IPS-NIHi11 (cell line): ENCODE data around the gene ZIC2.

Experiments
- DNase-seq: peaks from one replicate; pipeline ENCODE4 v3.0.0; 2012; ENCODE audit warnings: mixed read lengths, low spot score

Gene ZIC2

GRCh38 chr13:99974296-99974938, 7.2 kb upstream of the ZIC2 start:
- no peak for DNase-seq

- no peak for DNase-seq
Observed at GRCh38 chr13:99974939-99975561, 6.5 kb upstream of the ZIC2 start.

- DNase-seq: no peak
Observed at GRCh38 chr13:99975626-99976025, 6.0 kb upstream of the ZIC2 start.

- no peak for DNase-seq
Observed at GRCh38 chr13:99976575-99976974, 5.0 kb upstream of the ZIC2 start.

- no peak for DNase-seq
Observed at GRCh38 chr13:99977334-99977911, 4.2 kb upstream of the ZIC2 start.

GRCh38 chr13:99977912-99978798, 3.4 kb upstream of the ZIC2 start:
- DNase-seq: no peak

DNA sequence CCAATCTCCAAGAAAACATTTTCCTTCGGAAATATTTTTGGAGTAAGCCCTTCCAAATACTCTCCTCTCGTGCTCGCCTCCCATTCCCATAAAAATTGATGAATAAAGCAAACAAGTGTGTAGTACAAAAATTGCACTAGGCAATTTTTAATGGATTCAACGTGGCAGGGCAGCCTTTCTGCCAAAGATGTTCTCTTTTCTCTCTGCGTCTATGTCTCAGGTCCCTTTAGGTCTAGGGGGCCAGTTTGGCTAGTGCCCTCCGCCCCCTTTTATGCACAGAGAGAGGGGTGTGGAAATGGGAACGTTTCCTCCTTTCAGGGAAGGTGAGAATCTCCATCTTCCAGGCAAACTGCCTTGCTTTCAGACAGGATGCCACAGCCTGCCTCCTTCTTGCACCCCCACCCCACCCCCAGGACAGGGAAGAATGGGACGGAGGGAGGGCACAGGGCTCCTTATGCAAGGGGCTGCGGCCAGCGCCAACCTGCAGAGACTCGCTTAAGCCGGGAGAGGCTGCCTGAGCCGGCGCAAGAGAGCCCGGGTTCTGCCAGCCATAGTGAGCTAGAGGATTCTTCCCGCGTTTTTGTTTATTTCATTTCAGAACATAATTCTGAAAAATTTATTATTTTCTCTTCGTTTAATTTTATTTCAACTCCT, 2.7 kb upstream of the ZIC2 start:
- no peak for DNase-seq

DNA sequence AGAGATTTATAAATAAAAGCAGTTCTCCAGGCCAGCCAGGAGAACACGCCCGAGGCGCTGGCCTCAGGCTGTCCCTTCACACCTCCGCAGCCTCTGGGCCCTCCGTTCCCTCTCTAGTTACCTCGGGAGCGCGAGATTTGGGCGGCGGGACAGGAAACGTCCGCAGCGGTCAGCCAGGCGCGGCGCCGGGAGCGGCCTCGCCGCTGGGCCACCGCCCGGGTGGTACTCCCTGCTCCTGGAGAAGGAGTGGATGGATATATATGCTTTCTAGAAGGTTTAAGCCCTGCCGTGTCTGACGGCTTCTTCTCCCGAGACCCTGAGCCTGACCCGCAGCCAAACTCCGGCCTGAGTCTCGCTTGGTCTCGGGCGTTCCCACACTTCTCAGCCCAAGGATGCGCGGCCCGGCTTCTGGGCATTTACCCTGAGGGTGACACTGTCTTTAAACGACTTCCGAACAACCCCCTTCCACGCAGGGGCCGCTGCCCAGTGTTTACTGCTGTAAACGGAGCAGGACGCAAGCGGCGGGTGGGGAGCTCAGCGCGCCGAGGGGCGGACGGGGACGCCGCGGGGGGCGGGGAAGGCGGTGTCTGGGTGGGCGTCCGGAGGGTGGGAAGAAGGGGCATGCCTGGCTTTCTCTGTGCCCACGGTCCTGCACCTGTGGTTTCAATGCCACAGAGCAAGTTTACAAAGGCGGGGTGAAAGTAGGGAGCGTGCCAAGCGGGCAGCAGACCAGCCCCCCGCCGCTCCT, 2.0 kb upstream of the ZIC2 start:
- no peak for DNase-seq

- DNase-seq: peak; percentile 77
Observed at GRCh38 chr13:99980201-99980823, 1.3 kb upstream of the ZIC2 start.

GRCh38 chr13:99980824-99981734, 505 bp upstream of the ZIC2 start:
- peak; percentile 66 for DNase-seq

DNA sequence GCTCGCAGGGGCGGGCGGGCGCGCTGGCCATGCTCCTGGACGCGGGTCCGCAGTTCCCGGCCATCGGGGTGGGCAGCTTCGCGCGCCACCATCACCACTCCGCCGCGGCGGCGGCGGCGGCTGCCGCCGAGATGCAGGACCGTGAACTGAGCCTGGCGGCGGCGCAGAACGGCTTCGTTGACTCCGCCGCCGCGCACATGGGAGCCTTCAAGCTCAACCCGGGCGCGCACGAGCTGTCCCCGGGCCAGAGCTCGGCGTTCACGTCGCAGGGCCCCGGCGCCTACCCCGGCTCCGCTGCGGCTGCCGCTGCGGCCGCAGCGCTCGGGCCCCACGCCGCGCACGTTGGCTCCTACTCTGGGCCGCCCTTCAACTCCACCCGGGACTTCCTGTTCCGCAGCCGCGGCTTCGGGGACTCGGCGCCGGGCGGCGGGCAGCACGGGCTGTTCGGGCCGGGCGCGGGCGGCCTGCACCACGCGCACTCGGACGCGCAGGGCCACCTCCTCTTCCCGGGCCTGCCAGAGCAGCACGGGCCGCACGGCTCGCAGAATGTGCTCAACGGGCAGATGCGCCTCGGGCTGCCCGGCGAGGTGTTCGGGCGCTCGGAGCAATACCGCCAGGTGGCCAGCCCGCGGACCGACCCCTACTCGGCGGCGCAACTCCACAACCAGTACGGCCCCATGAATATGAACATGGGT, 599 bp downstream of the ZIC2 start:
- DNase-seq: no peak

GRCh38 chr13:99982731-99983498, 1.3 kb downstream of the ZIC2 start:
- DNase-seq: no peak

DNA sequence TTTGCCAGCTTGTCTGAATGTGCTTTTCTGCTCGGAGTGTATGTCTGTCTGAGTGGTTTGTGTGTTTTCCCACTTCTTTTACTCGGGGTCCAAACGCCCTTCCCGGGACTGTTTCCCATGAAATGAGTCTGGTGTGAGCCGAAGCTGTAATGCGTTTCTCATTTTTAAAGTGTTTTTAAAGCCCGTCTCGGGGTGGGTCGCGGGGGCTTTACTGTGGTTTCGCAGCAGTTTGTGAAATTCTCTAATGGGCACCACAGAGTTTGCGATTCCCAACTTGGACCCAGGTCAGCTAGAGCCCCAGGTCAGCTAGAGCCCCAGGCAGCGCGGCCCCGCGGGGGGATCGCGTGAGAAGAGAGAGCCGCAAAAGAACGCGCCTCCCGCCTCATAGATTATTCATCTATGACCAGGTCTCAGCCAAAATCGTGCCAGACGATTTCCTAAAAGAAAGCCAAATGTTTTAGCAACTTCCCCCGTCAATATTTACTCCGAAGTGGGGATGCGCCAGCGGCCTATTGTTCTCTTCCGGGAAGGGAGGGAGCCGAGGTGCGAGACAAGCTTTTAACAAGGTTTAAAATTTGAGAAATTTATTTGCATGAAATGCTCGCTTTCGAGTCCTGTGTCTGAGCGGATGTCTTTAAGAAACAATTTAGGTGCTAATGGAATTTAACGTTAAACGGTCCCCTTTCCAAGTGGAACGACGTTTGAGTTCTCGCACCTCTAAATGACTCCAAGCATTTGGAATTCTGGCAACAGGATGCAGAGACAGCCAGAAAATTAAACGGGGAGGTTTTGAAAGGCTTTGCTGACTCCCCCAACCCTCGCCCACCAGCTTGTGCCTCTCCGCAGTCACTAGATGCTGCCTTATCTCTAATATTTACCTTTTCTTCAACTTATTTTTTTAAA, 2.2 kb downstream of the ZIC2 start:
- no peak for DNase-seq

GRCh38 chr13:99984461-99985240, 3.1 kb downstream of the ZIC2 start:
- no peak for DNase-seq

- DNase-seq: no peak
Observed at GRCh38 chr13:99985241-99985874, 3.8 kb downstream of the ZIC2 start.

GRCh38 chr13:99985886-99986527, 4.4 kb downstream of the ZIC2 start:
- no peak for DNase-seq
